B cell (primary cell): ENCODE data around the gene DCD. TPM values are rescaled to one million over a fixed set of nuclear protein-coding genes. Genes with fewer than 3 reads are reported as not detected.

Source experiments
- ATAC-seq: fragments of 200-7000 bp; cut with Tn5 transposase; one replicate; pipeline ENCODE4 v1.10.0; 2021; ENCODE audit warnings: low read depth, mild to moderate bottlenecking, moderate number of reproducible peaks, moderate library complexity
- CTCF ChIA-PET: fragments of 350-600 bp; sonication (Branson Sonifier 250); formaldehyde crosslinking; loops from one replicate; lab custom pipeline; 2021; ENCODE audit warnings: antibody characterized with exemption, inconsistent platforms; lab: Charles Lee
- POLR2A ChIA-PET: fragments of 350-600 bp; sonication (Branson Sonifier 250); formaldehyde crosslinking; loops from one replicate; lab custom pipeline; 2021; ENCODE audit warnings: antibody characterized with exemption; lab: Charles Lee
- DNase-seq: peaks from one replicate; pipeline ENCODE4 v3.0.0; 2013
- H2AFZ ChIP-seq: 2 replicates; pipeline ENCODE4 v1.6.1; 2012; ENCODE audit warnings: mild to moderate bottlenecking, low read depth, low read length; ENCODE audit not compliant: insufficient read depth, poor library complexity, severe bottlenecking
- H3K27ac ChIP-seq, 2 donors: 1 replicate in 1 of 2; 2 replicates in 1 of 2; pipeline ENCODE4 v1.5.1; 2012 to 2013; ENCODE audit warnings: low read length in 2 of 2, mild to moderate bottlenecking in 2 of 2, moderate library complexity in 1 of 2
- H3K27me3 ChIP-seq, 4 experiments: fragments of 200-600 bp in 1 of 4; sonication (generic) in 1 of 4; replicated peaks in 1 of 4; 1 replicate in 2 of 4; 2 replicates in 2 of 4; pipeline versions ENCODE4 v1.6.1 to v1.7.0; 2013 to 2016; ENCODE audit warnings: low read length in 3 of 4, mild to moderate bottlenecking in 2 of 4, mixed read lengths in 1 of 4, moderate library complexity in 1 of 4; ENCODE audit not compliant: insufficient read depth in 4 of 4, control insufficient read depth in 3 of 4; ENCODE audit errors: control extremely low read depth in 1 of 4
- H3K36me3 ChIP-seq, 2 experiments: replicated peaks in 1 of 2; 1 replicate in 1 of 2; 2 replicates in 1 of 2; pipeline versions ENCODE4 v1.6.1 to v1.7.1; 2013; ENCODE audit warnings: low read length in 1 of 2; ENCODE audit not compliant: insufficient read depth in 2 of 2, control insufficient read depth in 1 of 2; ENCODE audit errors: control extremely low read depth in 1 of 2, extremely low read depth in 1 of 2
- H3K4me1 ChIP-seq, 2 donors: fragments of 200-600 bp in 1 of 2; sonication (generic) in 1 of 2; 1 replicate in 1 of 2; 2 replicates in 1 of 2; pipeline versions ENCODE4 v1.5.1 to v1.6.1; 2013 to 2017; ENCODE audit warnings: low read length in 2 of 2; ENCODE audit not compliant: control insufficient read depth in 2 of 2, insufficient read depth in 2 of 2
- H3K4me2 ChIP-seq: replicated peaks from 2 replicates; pipeline ENCODE3; 2012; ENCODE audit warnings: mild to moderate bottlenecking, low read depth, low read length; ENCODE audit not compliant: poor library complexity, severe bottlenecking
- H3K4me3 ChIP-seq, 5 experiments: fragments of 200-600 bp in 1 of 5; sonication (generic) in 1 of 5; 1 replicate in 3 of 5; 2 replicates in 2 of 5; pipeline versions ENCODE4 v1.5.1 to v1.7.0; 2011 to 2016; ENCODE audit warnings: low read length in 4 of 5, mild to moderate bottlenecking in 4 of 5, low read depth in 2 of 5, control low read depth in 1 of 5, moderate library complexity in 1 of 5; ENCODE audit not compliant: insufficient read depth in 1 of 5; ENCODE audit errors: control extremely low read depth in 1 of 5, extremely low read depth in 1 of 5
- H3K79me2 ChIP-seq: fragments of 200-600 bp; sonication (generic); one replicate; pipeline ENCODE4 v1.6.0; 2016; ENCODE audit warnings: low read length; ENCODE audit not compliant: control insufficient read depth, insufficient read depth
- H3K9ac ChIP-seq: fragments of 200-600 bp; sonication (generic); 2 replicates; pipeline ENCODE4 v1.6.1; 2017; ENCODE audit warnings: mild to moderate bottlenecking, low read length, moderate library complexity
- H3K9me3 ChIP-seq, 3 donors: one replicate each; pipeline versions ENCODE4 v1.6.1 to v1.7.1; 2013; ENCODE audit warnings: low read length in 2 of 3; ENCODE audit not compliant: control insufficient read depth in 2 of 3, insufficient read depth in 1 of 3; ENCODE audit errors: control extremely low read depth in 1 of 3
- H4K20me1 ChIP-seq: 2 replicates; pipeline ENCODE4 v1.6.0; 2012; ENCODE audit warnings: mild to moderate bottlenecking, low read length; ENCODE audit not compliant: insufficient read depth, control insufficient read depth, poor library complexity, severe bottlenecking
- H3K27ac Mint-ChIP-seq: one replicate; pipeline ENCODE4 v1.8.0; 2021; ENCODE audit warnings: mixed read lengths
- H3K27me3 Mint-ChIP-seq: one replicate; pipeline ENCODE4 v1.8.0; 2021; ENCODE audit warnings: mixed read lengths
- H3K4me1 Mint-ChIP-seq: one replicate; pipeline ENCODE4 v1.8.0; 2021; ENCODE audit warnings: mixed read lengths
- H3K4me3 Mint-ChIP-seq: one replicate; pipeline ENCODE4 v1.8.0; 2021; ENCODE audit warnings: mixed read lengths
- H3K9me3 Mint-ChIP-seq: one replicate; pipeline ENCODE4 v1.8.0; 2022; ENCODE audit warnings: mixed read lengths; ENCODE audit not compliant: insufficient read depth
- EZH2 ChIP-seq: IDR thresholded peaks from 2 replicates; pipeline ENCODE4 v1.6.1; 2012; ENCODE audit warnings: borderline replicate concordance, low read depth, mild to moderate bottlenecking, moderate library complexity, low read length; ENCODE audit not compliant: insufficient read depth, poor library complexity, severe bottlenecking
- WGBS: methylation state at CpG from one replicate; pipeline ENCODE4 v1.1.5; 2013; ENCODE audit warnings: missing lambda C conversion rate; ENCODE audit not compliant: insufficient coverage; 5-methylcytosine and 5-hydroxymethylcytosine counted together
- intact Hi-C: fragments of 100-400 bp; cut with micrococcal nuclease; formaldehyde crosslinking; loops from one replicate; pipeline ENCODE4 v1.10.0; 2022
- polyA plus RNA-seq: library from polyadenylated mRNA; depleted of rRNA; stranded (reverse); fragments of >200 nt; gene quantifications from 2 replicates; pipeline ENCODE4 v1.2.3, GENCODE V29; 2012
- total RNA-seq, 2 donors: library from RNA; stranded (reverse); fragments of 120-200 nt in 1 of 2; gene quantifications; 1 replicate in 1 of 2; 2 replicates in 1 of 2; pipeline versions ENCODE4 v1.2.3 to v1.2.4, GENCODE V29; 2013 to 2022
- TF ChIP-seq, protein P1 (sequence below): fragments of 200-600 bp; IDR thresholded peaks from one replicate; pipeline ENCODE4 v1.8.0; 2022; ENCODE audit warnings: antibody characterized with exemption, mild to moderate bottlenecking

The DCD gene
- total and polyA plus RNA-seq, 2 donors (not counting 1 experiment from before 2014, with no cell fraction given) = not detected

DNA sequence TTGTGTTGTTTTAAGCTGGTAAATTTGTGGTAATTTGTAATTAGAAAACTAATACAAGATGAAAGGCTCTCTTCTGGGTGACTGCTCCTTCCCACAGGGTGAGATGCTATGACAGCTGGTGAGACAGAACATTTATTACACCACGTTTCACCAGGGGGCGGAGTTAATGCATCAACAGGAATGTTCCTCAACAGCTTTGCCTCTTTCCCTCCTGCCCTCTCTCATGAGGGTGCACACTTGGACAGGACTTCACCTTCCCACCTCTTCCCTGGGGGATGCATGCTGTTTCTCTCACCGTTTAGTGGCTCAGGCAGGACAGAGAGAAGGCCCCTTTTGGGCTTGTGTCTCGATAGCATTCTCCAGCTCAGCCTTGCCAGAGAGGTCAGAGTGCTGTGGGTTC lies 46.3 kb downstream of the DCD start:
- Histone ChIP-seq H3K4me1 (no peaks in the 10 kb centered on the region), H3K9me3 (no peaks in the 10 kb centered on the region), H3K36me3 (no peaks in the 10 kb centered on the region), H3K4me2 (no peak overlapping the region), H3K9ac (no peak overlapping the region), H3K27ac (no peak overlapping the region), H3K79me2 (no peaks in the 10 kb centered on the region), H2AFZ (no peak overlapping the region), H3K27me3 (peaks cover 0 to 13% (median 0%) of the 10 kb centered on the region in 4 experiments), H4K20me1 (no peaks in the 10 kb centered on the region), H3K4me3 (no peak overlapping the region)
- H3K27me3 Mint-ChIP-seq = peaks cover 12% of the 10 kb centered on the region
- H3K4me1 Mint-ChIP-seq = peaks cover 2% of the 10 kb centered on the region
- H3K27ac Mint-ChIP-seq = no peak overlapping the region
- H3K4me3 Mint-ChIP-seq = no peak overlapping the region
- 62% methylated on average over 4 of the region's 4 CpGs for WGBS
- intact Hi-C loops = no loop called here
- POLR2A ChIA-PET = no interaction called here
- H3K9me3 Mint-ChIP-seq = no peaks in the 10 kb centered on the region
- DNase-seq = no peak
- TF ChIP-seq, protein P1, sequence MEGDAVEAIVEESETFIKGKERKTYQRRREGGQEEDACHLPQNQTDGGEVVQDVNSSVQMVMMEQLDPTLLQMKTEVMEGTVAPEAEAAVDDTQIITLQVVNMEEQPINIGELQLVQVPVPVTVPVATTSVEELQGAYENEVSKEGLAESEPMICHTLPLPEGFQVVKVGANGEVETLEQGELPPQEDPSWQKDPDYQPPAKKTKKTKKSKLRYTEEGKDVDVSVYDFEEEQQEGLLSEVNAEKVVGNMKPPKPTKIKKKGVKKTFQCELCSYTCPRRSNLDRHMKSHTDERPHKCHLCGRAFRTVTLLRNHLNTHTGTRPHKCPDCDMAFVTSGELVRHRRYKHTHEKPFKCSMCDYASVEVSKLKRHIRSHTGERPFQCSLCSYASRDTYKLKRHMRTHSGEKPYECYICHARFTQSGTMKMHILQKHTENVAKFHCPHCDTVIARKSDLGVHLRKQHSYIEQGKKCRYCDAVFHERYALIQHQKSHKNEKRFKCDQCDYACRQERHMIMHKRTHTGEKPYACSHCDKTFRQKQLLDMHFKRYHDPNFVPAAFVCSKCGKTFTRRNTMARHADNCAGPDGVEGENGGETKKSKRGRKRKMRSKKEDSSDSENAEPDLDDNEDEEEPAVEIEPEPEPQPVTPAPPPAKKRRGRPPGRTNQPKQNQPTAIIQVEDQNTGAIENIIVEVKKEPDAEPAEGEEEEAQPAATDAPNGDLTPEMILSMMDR = no peak
- TF ChIP-seq EZH2 = no peak
- CTCF ChIA-PET = interaction anchor here (1.4 to 1.5 kb wide), 2 partner anchors 9 to 39 kb away, joined by 3 to 4 read pairs; no protein-coding TSS in a partner anchor
- no peak for ATAC-seq

DNA sequence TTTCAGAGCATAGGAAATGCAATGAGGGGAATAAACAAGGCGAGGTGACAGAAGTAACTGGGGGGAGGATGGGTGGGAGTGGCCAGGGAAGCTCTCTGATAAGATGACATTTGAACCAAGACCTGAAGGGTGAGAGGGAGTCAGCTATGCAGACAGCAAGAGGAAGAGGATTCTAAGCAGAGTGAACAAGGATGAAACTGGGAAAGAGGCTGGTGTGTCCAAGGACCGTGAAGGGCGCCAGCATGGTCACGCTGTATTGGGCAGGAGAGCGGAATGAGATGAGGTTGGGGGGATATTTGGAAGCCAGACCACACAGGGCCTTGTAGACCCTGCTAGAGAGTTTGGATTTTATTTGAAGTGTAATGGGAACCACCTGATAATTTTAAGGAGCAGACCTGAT lies 49.2 kb downstream of the DCD start:
- Histone ChIP-seq H3K9ac (no peak overlapping the region), H3K9me3 (no peaks in the 10 kb centered on the region), H3K79me2 (no peaks in the 10 kb centered on the region), H2AFZ (no peak overlapping the region), H3K4me1 (no peaks in the 10 kb centered on the region), H3K4me2 (no peak overlapping the region), H4K20me1 (no peaks in the 10 kb centered on the region), H3K27ac (no peak overlapping the region), H3K36me3 (no peaks in the 10 kb centered on the region), H3K4me3 (no peak overlapping the region), H3K27me3 (peaks cover 0 to 19% (median 1%) of the 10 kb centered on the region in 4 experiments)
- intact Hi-C loops = no loop called here
- ChIA-PET POLR2A (no interaction called here), CTCF (interaction anchor here (1.9 kb wide), 1 partner anchor 19 kb away, joined by 6 read pairs; no protein-coding TSS in a partner anchor)
- no peak for ATAC-seq
- Mint-ChIP-seq H3K27me3 (peaks cover 25% of the 10 kb centered on the region), H3K4me3 (no peak overlapping the region), H3K4me1 (peaks cover 2% of the 10 kb centered on the region), H3K27ac (no peak overlapping the region), H3K9me3 (no peaks in the 10 kb centered on the region)
- no peak for DNase-seq
- no peak for TF ChIP-seq EZH2
- TF ChIP-seq, protein P1 = no peak
- 95% methylated on average over 5 of the region's 5 CpGs for WGBS
